IgD-negative memory B cell (primary cell): ENCODE data around the gene ZFP36. TPM values are rescaled to one million over a fixed set of nuclear protein-coding genes. Genes with fewer than 3 reads are reported as not detected.
A peak's percentile ranks its signal among the peaks of the same experiment; 100 is the strongest.
"Not testable (repeated sequence)": the region's sequence is repeated elsewhere in the genome, so short reads cannot be mapped to it uniquely, and the experiment has no call there.

Experiments used
- H3K27ac Mint-ChIP-seq, 3 donors: one replicate each; pipeline ENCODE4 v1.8.0; 2020 to 2022; ENCODE audit warnings: mild to moderate bottlenecking in 3 of 3, mixed read lengths in 3 of 3, moderate library complexity in 1 of 3
- H3K27me3 Mint-ChIP-seq: one replicate; pipeline ENCODE4 v1.8.0; 2021; ENCODE audit warnings: mixed read lengths
- H3K36me3 Mint-ChIP-seq: one replicate; pipeline ENCODE4 v1.8.0; 2020; ENCODE audit warnings: mild to moderate bottlenecking, mixed read lengths
- H3K4me1 Mint-ChIP-seq, 3 donors: one replicate each; pipeline ENCODE4 v1.8.0; 2020 to 2022; ENCODE audit warnings: mixed read lengths in 3 of 3, mild to moderate bottlenecking in 1 of 3
- H3K4me3 Mint-ChIP-seq, 4 donors: one replicate each; pipeline ENCODE4 v1.8.0; 2020 to 2022; ENCODE audit warnings: mild to moderate bottlenecking in 4 of 4, mixed read lengths in 4 of 4, moderate library complexity in 3 of 4
- H3K9me3 Mint-ChIP-seq, 3 donors: one replicate each; pipeline ENCODE4 v1.8.0; 2020 to 2021; ENCODE audit warnings: mixed read lengths in 3 of 3, mild to moderate bottlenecking in 1 of 3
- polyA plus RNA-seq: library from polyadenylated mRNA; unstranded; fragments of 300-500 nt; fragmentation: Illumina TruSeq; gene quantifications from one replicate; pipeline ENCODE4 v1.2.3, GENCODE V29; 2021

ZFP36 gene
- polyA plus RNA-seq, 1 donor from 2014 or later, result 579 TPM

- Mint-ChIP-seq H3K27me3 (no peaks in the 10 kb centered on the region), H3K27ac (peak overlapping the region; percentile 36 to 94 (median 80)), H3K4me3 (peak overlapping the region; percentile 21 to 89 (median 46)), H3K9me3 (no peaks in the 10 kb centered on the region), H3K36me3 (no peaks in the 10 kb centered on the region), H3K4me1 (peaks cover 43 to 60% (median 49%) of the 10 kb centered on the region in 3 donors)
These were observed 42.6 kb downstream of the ZFP36 start for GRCh38 chr19:39449116-39449797.

DNA sequence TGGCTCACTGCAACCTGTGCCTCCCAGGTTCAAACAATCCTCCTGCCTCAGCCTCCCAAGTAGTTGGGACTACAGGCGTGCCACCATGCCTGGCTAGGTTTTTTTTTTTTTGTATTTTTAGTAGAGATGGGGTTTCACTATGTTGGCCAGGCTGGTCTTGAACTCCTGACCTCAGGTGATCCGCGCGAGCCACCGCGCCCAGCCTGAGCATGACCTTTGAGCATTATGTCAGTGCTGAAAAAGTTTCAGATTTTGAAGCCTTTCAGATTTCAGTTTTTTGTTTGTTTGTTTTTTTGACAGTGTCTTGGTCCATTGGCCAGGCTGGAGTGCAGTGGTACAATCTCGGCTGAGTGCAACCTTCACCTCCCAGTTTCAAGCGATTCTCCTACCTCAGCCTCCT lies 44.6 kb downstream of the ZFP36 start:
- H3K27ac Mint-ChIP-seq, result peak overlapping the region in 1 of 3 donors; percentile 86
- H3K27me3 Mint-ChIP-seq, H3K9me3 Mint-ChIP-seq, H3K4me3 Mint-ChIP-seq, H3K36me3 Mint-ChIP-seq: not testable (repeated sequence)
- H3K4me1 Mint-ChIP-seq, result peaks cover 37 to 54% (median 39%) of the 10 kb centered on the region in 3 donors

Other genes with a start within 250 kb of the ZFP36 start
- not detected for gene NCCRP1, start 209.9 kb upstream of the ZFP36 start, polyA plus RNA-seq
- not detected for gene SYCN, start 202.6 kb upstream of the ZFP36 start, polyA plus RNA-seq
- not detected for gene IFNL3, start 161.8 kb upstream of the ZFP36 start, polyA plus RNA-seq
- gene IFNL4, start 158.0 kb upstream of the ZFP36 start, polyA plus RNA-seq, result not detected
- gene IFNL2, start 138.5 kb upstream of the ZFP36 start, polyA plus RNA-seq, result not detected
- gene IFNL1, start 110.4 kb upstream of the ZFP36 start, polyA plus RNA-seq, result not detected
- gene LRFN1, start 86.0 kb upstream of the ZFP36 start, polyA plus RNA-seq, result 2.2 TPM
- 719 TPM for gene GMFG, start 70.8 kb upstream of the ZFP36 start, polyA plus RNA-seq
- gene SAMD4B, start 64.4 kb upstream of the ZFP36 start, polyA plus RNA-seq, result 22.2 TPM
- 64.1 TPM for gene PAF1, start 15.7 kb upstream of the ZFP36 start, polyA plus RNA-seq
- gene MED29, start 15.5 kb upstream of the ZFP36 start, polyA plus RNA-seq, result 68.7 TPM
- 6.5 TPM for gene PLEKHG2, start 5.8 kb downstream of the ZFP36 start, polyA plus RNA-seq
- 2,255 TPM for gene RPS16, start 29.1 kb downstream of the ZFP36 start, polyA plus RNA-seq
- gene SUPT5H, start 38.7 kb downstream of the ZFP36 start, polyA plus RNA-seq, result 111 TPM
- 56.8 TPM for gene TIMM50, start 74.0 kb downstream of the ZFP36 start, polyA plus RNA-seq
- gene DLL3, start 92.1 kb downstream of the ZFP36 start, polyA plus RNA-seq, result 1.5 TPM
- gene SELENOV, start 108.3 kb downstream of the ZFP36 start, polyA plus RNA-seq, result not detected
- 2.5 TPM for gene EID2B, start 126.0 kb downstream of the ZFP36 start, polyA plus RNA-seq
- gene EID2, start 133.3 kb downstream of the ZFP36 start, polyA plus RNA-seq, result 14.6 TPM
- gene LGALS13, start 195.7 kb downstream of the ZFP36 start, polyA plus RNA-seq, result not detected
- gene LGALS16, start 249.1 kb downstream of the ZFP36 start, polyA plus RNA-seq, result not detected